SW480 (cell line): ENCODE measurements around the gene LIMA1.

Experiments
- DNase-seq: peaks from one replicate; pipeline ENCODE4 v3.0.0-alpha.2; 2016; ENCODE audit warnings: low spot score

Gene LIMA1

GRCh38 chr12:50218386-50218785 lies 64.9 kb downstream of the LIMA1 start:
- no peak for DNase-seq

DNA sequence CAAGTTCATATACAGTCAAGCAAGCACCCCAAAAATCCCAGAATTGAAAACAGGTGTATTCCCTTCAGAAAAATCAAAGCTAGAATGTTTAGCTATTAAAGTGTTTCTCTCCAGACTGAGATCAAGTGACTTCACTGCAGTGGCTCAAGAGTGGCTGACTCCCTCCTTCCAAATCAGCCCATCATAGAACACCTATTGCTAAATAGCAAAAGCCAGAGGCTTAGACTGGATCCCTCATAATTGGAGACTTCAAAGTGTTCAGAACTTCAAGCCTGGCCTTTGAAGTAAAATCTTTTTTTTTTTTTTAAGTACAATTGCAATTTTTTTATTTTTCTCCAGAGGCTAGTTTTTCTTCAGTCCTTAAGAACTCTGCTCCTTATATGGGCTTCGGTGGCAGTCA lies 66.1 kb downstream of the LIMA1 start:
- no peak for DNase-seq

DNA sequence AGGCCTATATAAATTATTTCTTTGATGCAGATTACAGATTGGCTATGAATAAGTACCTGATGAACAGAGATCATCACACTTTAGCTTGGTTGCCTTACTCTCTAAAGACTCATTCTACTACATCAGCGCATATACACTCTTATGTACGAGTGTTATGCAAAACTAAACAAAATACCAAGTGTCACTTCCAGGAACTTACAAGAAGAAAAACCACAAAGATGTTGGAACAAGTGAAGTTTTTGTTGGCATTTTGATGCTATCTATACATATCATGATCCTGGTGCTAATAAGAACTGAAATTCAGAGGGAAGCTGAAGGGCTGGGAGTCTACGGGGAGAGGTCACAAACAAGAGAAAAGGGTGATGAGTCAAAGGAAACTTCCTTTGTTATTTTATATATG lies 68.3 kb downstream of the LIMA1 start:
- DNase-seq: no peak

DNA sequence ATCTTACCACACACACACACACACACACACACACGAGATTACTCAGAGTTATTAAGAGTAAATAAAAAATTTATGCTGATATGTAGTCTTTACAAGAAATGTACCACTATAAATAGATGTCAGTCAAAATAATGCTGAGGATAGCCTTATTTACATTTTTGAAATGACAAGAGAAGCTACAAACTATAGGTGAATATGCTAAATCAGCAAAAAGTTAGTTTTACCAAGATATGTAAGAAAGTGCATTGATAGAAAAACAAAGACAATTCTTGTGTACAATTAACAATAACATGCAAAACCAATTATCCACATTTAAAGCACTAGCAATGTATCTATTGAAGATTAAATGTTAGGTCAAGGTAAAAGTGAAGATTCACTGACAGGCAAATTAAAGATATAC lies 69.3 kb downstream of the LIMA1 start:
- DNase-seq: no peak

GRCh38 chr12:50213439-50213838 lies 69.9 kb downstream of the LIMA1 start:
- no peak for DNase-seq

DNA sequence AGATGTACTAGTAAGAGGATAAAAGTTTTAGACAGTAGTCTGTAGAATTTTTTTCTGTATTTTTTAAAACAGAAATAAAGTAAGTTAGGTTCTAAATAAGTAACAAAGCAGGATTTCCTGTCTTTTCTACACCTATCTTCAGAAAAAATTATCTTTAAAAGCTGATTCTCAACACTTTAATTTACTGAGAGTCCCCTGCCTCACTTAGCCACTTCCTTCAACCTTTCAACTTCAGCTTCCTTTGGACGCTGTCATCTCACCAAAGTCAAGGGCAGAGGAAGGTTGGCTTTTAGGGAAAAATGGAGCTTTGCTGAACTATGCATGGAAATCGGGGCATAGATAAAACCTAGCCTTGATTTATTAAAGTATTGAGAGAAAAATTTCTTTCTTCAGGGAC lies 71.3 kb downstream of the LIMA1 start:
- DNase-seq: no peak

- no peak for DNase-seq
Observed at GRCh38 chr12:50211392-50212070, 71.8 kb downstream of the LIMA1 start.

DNA sequence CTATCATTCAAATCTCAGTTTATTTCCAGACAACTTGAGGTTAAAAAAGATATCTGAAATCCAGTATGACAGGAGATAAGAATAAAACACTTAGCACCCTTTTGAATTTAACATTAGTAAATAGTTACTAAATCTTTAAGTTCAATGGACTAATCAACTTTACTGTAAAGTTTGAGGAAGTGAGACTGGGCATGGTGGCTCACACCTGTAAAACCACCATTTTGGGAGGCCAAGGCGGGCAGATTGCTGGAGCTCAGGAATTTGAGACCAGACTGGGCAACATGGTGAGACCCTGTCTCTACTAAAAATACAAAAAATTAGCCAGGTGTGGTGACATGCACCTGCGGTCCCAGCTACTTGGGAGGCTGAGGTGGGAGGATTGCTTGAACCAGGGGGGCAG lies 75.9 kb downstream of the LIMA1 start:
- DNase-seq: no peak

DNA sequence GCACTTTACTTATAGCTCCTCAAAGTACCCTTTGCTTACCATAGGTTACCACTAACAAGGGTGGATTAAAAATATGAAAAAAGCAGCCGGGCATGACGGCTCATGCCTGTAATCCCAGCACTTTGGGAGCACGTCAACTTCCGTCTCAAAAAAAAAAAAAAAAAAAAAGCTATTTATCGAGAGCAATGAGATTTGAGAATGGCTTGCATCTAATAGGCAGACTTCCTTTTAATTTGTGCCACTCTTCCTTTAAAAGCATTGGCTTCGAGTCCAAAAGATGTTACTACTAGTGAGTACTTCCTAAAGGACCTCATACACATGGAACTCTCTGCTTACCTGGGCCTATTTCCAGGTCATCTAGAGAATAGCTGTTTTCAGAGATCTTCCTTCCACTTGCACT lies 77.7 kb downstream of the LIMA1 start:
- DNase-seq: no peak

DNA sequence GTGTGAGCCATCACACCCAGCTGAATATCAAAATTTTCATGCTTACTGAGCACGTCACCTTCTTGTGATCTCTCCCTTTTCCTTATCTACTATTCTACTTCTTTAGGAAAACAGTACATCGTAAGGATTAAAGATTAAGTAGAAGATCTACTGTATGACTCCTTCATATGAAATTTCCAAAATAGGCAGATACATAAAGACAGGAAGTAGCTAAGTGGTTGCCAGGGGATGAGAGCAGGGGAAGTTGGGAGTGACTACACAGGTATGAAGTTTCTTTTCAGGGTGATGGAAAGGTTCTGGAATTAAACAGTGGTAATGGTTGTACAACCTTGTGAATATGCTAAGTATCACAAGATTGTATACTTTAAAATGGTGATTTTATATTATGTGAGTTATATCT lies 79.6 kb downstream of the LIMA1 start:
- DNase-seq: no peak

DNA sequence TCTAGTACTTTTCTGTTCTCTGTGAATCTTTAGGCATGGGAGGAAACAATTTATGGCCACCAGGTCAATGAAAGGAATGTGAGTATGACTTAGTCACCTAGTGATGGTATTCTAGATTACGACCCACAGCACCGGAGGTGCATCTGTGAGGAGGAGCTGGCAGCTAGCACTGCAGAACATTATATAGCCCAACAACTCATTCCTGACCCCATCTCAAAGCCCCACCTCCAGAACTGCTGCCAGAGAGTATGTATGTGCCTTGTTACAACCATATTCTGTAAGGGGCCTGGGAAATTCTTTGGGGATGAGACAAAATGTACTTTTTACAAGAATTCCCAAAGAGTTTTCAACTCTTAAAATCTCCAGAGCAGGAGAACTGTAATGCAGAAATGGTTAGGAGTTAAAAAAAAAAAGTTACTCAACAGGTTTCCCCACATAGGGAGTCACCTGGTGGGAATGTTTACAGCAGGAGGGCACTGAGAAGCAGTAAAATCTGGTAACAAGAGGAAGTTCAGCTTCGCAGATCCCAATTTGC lies 81.3 kb downstream of the LIMA1 start:
- DNase-seq: peak; percentile 83

- DNase-seq: no peak
Observed at GRCh38 chr12:50200552-50201273, 82.6 kb downstream of the LIMA1 start.

GRCh38 chr12:50198829-50199228 lies 84.5 kb downstream of the LIMA1 start:
- no peak for DNase-seq

GRCh38 chr12:50197297-50197727 lies 86.0 kb downstream of the LIMA1 start:
- DNase-seq: no peak

DNA sequence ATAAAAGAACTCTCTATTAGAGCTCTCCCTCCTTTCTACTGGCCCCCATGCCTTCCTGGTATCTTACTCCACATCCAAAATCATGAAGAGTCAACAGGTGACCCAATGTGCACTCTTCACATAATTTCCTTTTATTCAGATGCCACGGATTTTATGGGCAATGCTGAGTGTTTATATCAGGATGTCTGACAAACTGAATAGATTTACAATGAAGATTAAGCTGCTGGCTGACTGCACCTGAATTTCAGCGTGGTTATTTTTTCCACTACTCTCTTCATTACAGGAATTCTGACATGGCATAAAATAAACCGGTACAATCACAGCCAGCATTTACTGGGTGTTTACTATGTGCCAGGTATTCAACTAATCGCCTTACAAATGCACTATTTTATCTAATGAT lies 86.8 kb downstream of the LIMA1 start:
- DNase-seq: no peak

GRCh38 chr12:50195832-50196231 lies 87.5 kb downstream of the LIMA1 start:
- DNase-seq: no peak

- DNase-seq: no peak
Observed at GRCh38 chr12:50192908-50193307, 90.4 kb downstream of the LIMA1 start.

- no peak for DNase-seq
Observed at GRCh38 chr12:50192236-50192635, 91.1 kb downstream of the LIMA1 start.

GRCh38 chr12:50190859-50191258 lies 92.5 kb downstream of the LIMA1 start:
- no peak for DNase-seq

- DNase-seq: no peak
Observed at GRCh38 chr12:50188875-50189575, 94.3 kb downstream of the LIMA1 start.

GRCh38 chr12:50188241-50188781 lies 95.0 kb downstream of the LIMA1 start:
- no peak for DNase-seq

DNA sequence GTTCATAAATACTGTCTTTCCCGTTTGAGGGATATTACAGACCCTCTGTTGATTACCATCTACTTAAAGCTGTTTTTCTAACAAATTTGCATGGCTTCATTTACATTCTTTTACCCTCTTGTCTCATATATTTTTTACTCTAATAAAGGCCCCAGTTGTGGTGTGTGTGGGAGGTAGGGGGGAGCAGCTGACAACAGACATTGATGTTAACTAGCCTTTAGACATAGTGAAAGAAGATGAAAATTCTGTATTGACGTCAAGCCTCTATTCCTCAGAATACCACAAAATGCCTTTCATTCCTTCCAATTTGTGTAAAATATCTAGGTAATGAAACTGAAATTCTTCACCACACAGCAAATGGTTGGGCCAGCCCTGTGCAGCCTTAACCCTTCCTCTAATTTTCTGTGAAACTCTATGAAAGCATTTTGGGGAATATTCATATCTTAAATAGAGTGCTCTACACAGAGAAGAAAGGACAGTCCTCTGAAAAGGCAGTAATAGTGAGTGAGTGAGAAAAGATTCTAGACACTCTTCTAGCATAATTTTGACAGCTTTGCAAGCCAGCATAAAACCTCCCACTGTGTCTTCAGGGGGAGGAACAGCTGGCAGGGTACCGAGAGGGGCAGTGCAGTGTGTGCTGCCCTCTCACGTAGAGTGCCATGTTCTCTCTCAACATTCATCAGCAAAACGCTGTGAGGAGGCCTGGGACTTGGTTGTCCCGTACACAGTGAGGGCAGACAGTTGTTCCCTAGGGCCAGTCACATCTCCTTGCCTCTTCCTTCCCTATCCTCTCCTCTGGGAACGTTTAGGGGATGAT lies 96.0 kb downstream of the LIMA1 start:
- no peak for DNase-seq
